Activated CD4-positive, CD25-positive, alpha-beta regulatory T cell treated with anti-CD3 and anti-CD28 coated beads, Interleukin-2, amount 50 U/mL, for 72 hours (primary cell): ENCODE measurements around the gene ATF6.

Experiments used
- DNase-seq: peaks from one replicate; pipeline ENCODE4 v3.0.0; 2021

ATF6 gene

GRCh38 chr1:161838362-161838761 is 72.2 kb downstream of the ATF6 start:
- no peak for DNase-seq

GRCh38 chr1:161838885-161839284 is 72.8 kb downstream of the ATF6 start:
- DNase-seq: no peak

- no peak for DNase-seq
Observed at GRCh38 chr1:161839591-161839990, 73.5 kb downstream of the ATF6 start.

- no peak for DNase-seq
Observed at GRCh38 chr1:161840363-161840762, 74.2 kb downstream of the ATF6 start.

GRCh38 chr1:161843156-161843555 is 77.0 kb downstream of the ATF6 start:
- DNase-seq: no peak

GRCh38 chr1:161844696-161845095 is 78.6 kb downstream of the ATF6 start:
- DNase-seq: no peak

GRCh38 chr1:161848676-161849075 is 82.6 kb downstream of the ATF6 start:
- no peak for DNase-seq

GRCh38 chr1:161849518-161849917 is 83.4 kb downstream of the ATF6 start:
- DNase-seq: no peak

- DNase-seq: no peak
Observed at GRCh38 chr1:161855260-161855659, 89.1 kb downstream of the ATF6 start.

GRCh38 chr1:161858271-161858670 is 92.2 kb downstream of the ATF6 start:
- DNase-seq: no peak

GRCh38 chr1:161863549-161863948 is 97.4 kb downstream of the ATF6 start:
- no peak for DNase-seq

- no peak for DNase-seq
Observed at GRCh38 chr1:161864577-161864976, 98.5 kb downstream of the ATF6 start.

GRCh38 chr1:161866241-161866640 is 100.1 kb downstream of the ATF6 start:
- DNase-seq: no peak

- no peak for DNase-seq
Observed at GRCh38 chr1:161868832-161869231, 102.7 kb downstream of the ATF6 start.

GRCh38 chr1:161869291-161869690 is 103.2 kb downstream of the ATF6 start:
- no peak for DNase-seq

GRCh38 chr1:161872506-161872905 is 106.4 kb downstream of the ATF6 start:
- no peak for DNase-seq

GRCh38 chr1:161879261-161879660 is 113.1 kb downstream of the ATF6 start:
- DNase-seq: no peak

- DNase-seq: no peak
Observed at GRCh38 chr1:161884475-161884874, 118.4 kb downstream of the ATF6 start.

- no peak for DNase-seq
Observed at GRCh38 chr1:161885003-161885402, 118.9 kb downstream of the ATF6 start.

GRCh38 chr1:161885759-161886158 is 119.6 kb downstream of the ATF6 start:
- DNase-seq: no peak

GRCh38 chr1:161886589-161886988 is 120.5 kb downstream of the ATF6 start:
- DNase-seq: no peak

- no peak for DNase-seq
Observed at GRCh38 chr1:161887730-161888287, 121.7 kb downstream of the ATF6 start.

- no peak for DNase-seq
Observed at GRCh38 chr1:161890574-161890973, 124.5 kb downstream of the ATF6 start.

GRCh38 chr1:161899091-161899490 is 133.0 kb downstream of the ATF6 start:
- DNase-seq: no peak

- no peak for DNase-seq
Observed at GRCh38 chr1:161900160-161900559, 134.0 kb downstream of the ATF6 start.

- no peak for DNase-seq
Observed at GRCh38 chr1:161902182-161902581, 136.1 kb downstream of the ATF6 start.
